K562 (cell line): Measurements from ENCODE around the gene ELAVL3. TPM values are rescaled to one million over a fixed set of nuclear protein-coding genes. Genes with fewer than 3 reads are reported as not detected.

ENCODE experiments used
- ETV6 ChIP-seq, 3 experiments: fragments of 150-350 bp in 1 of 3; sonication (generic) in 1 of 3; formaldehyde crosslinking in 1 of 3; IDR thresholded peaks; 2 replicates each; pipeline versions ENCODE4 v1.6.1 to v1.8.0; 2014 to 2022; ENCODE audit warnings: borderline replicate concordance in 2 of 3, low read depth in 2 of 3, antibody characterized with exemption in 1 of 3, low read length in 1 of 3, mild to moderate bottlenecking in 1 of 3, missing genetic modification reagents in 1 of 3
- GATA2 ChIP-seq: sonication (generic); formaldehyde crosslinking; IDR thresholded peaks from 2 replicates; pipeline ENCODE4 v1.4.0; 2020; ENCODE audit warnings: mild to moderate bottlenecking, missing genetic modification reagents
- HDAC6 ChIP-seq: IDR thresholded peaks from 2 replicates; pipeline ENCODE4 v1.6.1; 2012; ENCODE audit warnings: low read depth, mild to moderate bottlenecking, control low read depth, inconsistent platforms, low read length, moderate library complexity
- IRF9 ChIP-seq: fragments of 450-650 bp; IDR thresholded peaks from 2 replicates; pipeline ENCODE4 v1.6.1; 2016; ENCODE audit warnings: missing biosample characterization, missing genetic modification characterization
- NCOA6 ChIP-seq: fragments of 450-650 bp; IDR thresholded peaks from 2 replicates; pipeline ENCODE4 v1.6.1; 2017; ENCODE audit warnings: mild to moderate bottlenecking
- TFE3 ChIP-seq: fragments of 450-650 bp; formaldehyde crosslinking; IDR thresholded peaks from 2 replicates; pipeline ENCODE4 v1.4.0; 2020; ENCODE audit warnings: mild to moderate bottlenecking, mixed read lengths
- ZBTB1 ChIP-seq: sonication (generic); formaldehyde crosslinking; IDR thresholded peaks from 2 replicates; pipeline ENCODE4 v1.8.1; 2023; ENCODE audit warnings: missing genetic modification reagents, low read depth, mild to moderate bottlenecking, borderline replicate concordance
- ZNF778 ChIP-seq: fragments of 450-650 bp; formaldehyde crosslinking; IDR thresholded peaks from 2 replicates; pipeline ENCODE4 v1.4.0; 2020; ENCODE audit warnings: mild to moderate bottlenecking, moderate library complexity
- polyA plus RNA-seq, 8 experiments: library from polyadenylated mRNA; depleted of rRNA in 4 of 8; stranded (reverse) in 5 of 8; unstranded in 3 of 8; fragments of >200 nt; fragmentation: Nextera tagmentation in 2 of 8; fragmentation: Illumina TruSeq in 1 of 8; extraction: Ambion mirVana in 2 of 8; extraction: Trizol in 1 of 8; gene quantifications; 2 replicates each; pipeline versions ENCODE4 v1.2.1 to v1.2.3, GENCODE V29; 2011 to 2014; ENCODE audit warnings: inconsistent platforms in 1 of 8, missing spikeins in 1 of 8
- total RNA-seq, 7 experiments: library from RNA; depleted of rRNA in 6 of 7; stranded (reverse); fragments of >200 nt in 6 of 7; fragmentation: Illumina TruSeq in 2 of 7; extraction: Trizol in 2 of 7; gene quantifications; 2 replicates each; pipeline versions ENCODE4 v1.2.1 to v1.2.3, GENCODE V29; 2011 to 2021; ENCODE audit warnings: low replicate concordance in 1 of 7

ELAVL3 gene
- total and polyA plus RNA-seq, 9 of the 15 experiments (the other 6 are each of a cell fraction or from before 2014, with no cell fraction given), result not detected

GRCh38 chr19:11528551-11529341, 47.9 kb upstream of the ELAVL3 start, which contains the start of gene ECSIT (continued):
- no peak; the same call in 1 of the 2 replicates for TF ChIP-seq NCOA6
- no peak for TF ChIP-seq HDAC6
- TF ChIP-seq ZNF778, result no peak
- no peak for TF ChIP-seq ETV6 (IDR thresholded peaks at IDR 0.05; ENCODE audit: borderline replicate concordance in 1 of 2, low read depth in 2 of 2, low read length in 1 of 2)
- no peak for TF ChIP-seq ETV6 (CRISPR knock-in tag; IDR thresholded peaks at IDR 0.05; ENCODE audit: borderline replicate concordance)
- no peak for TF ChIP-seq TFE3 (CRISPR knock-in tag)
- TF ChIP-seq GATA2, result peak; percentile 73
- no peak for TF ChIP-seq IRF9 (tag)
- TF ChIP-seq ZBTB1 (CRISPR knock-in tag), result no peak
- TF ChIP-seq, all 486 proteins: peak for 139
